Keratinocyte (primary cell): ENCODE data around the gene RPP38. TPM values are rescaled to one million over a fixed set of nuclear protein-coding genes. Genes with fewer than 3 reads are reported as not detected.

Experiments used
- DNase-seq: peaks from one replicate; pipeline ENCODE4 v3.0.0-alpha.2; 2011; ENCODE audit warnings: low read depth, missing footprints, low spot score
- FAIRE-seq: peaks from 2 replicates; lab custom pipeline; 2011; peaks lifted over from hg19 to GRCh38; lab: Jason Lieb, UNC
- H2AFZ ChIP-seq: 2 replicates; pipeline ENCODE4 v1.6.0; 2012; ENCODE audit warnings: low read length, control low read depth, inconsistent platforms; ENCODE audit not compliant: control insufficient read depth
- H3K27ac ChIP-seq: 2 replicates; pipeline ENCODE4 v1.5.1; 2011; ENCODE audit warnings: low read length; ENCODE audit not compliant: control insufficient read depth, insufficient read depth
- H3K27me3 ChIP-seq: 3 replicates; pipeline ENCODE4 v1.6.0; 2011; ENCODE audit warnings: low read length; ENCODE audit not compliant: control insufficient read depth, insufficient read depth; ENCODE audit errors: extremely low read depth
- H3K36me3 ChIP-seq, 2 experiments: 2 replicates in 1 of 2; 3 replicates in 1 of 2; pipeline ENCODE4 v1.5.1; 2011; ENCODE audit warnings: low read length in 2 of 2, mild to moderate bottlenecking in 1 of 2; ENCODE audit not compliant: control insufficient read depth in 2 of 2, insufficient read depth in 2 of 2; ENCODE audit errors: extremely low read depth in 1 of 2
- H3K4me1 ChIP-seq: 3 replicates; pipeline ENCODE4 v1.5.1; 2011; ENCODE audit warnings: low read length; ENCODE audit not compliant: control insufficient read depth, insufficient read depth; ENCODE audit errors: extremely low read depth
- H3K4me2 ChIP-seq: 3 replicates; pipeline ENCODE4 v1.6.0; 2011; ENCODE audit warnings: low read depth, low read length; ENCODE audit not compliant: control insufficient read depth, insufficient read depth; ENCODE audit errors: extremely low read depth
- H3K4me3 ChIP-seq, 3 experiments: fragments of 200-600 bp in 1 of 3; sonication (generic) in 1 of 3; 2 replicates in 2 of 3; 3 replicates in 1 of 3; pipeline ENCODE4 v1.5.1; 2011 to 2016; ENCODE audit warnings: low read length in 3 of 3, mild to moderate bottlenecking in 3 of 3, control low read depth in 2 of 3, inconsistent platforms in 1 of 3, low read depth in 1 of 3, mixed read lengths in 1 of 3, mixed run types in 1 of 3, moderate library complexity in 1 of 3; ENCODE audit not compliant: control insufficient read depth in 2 of 3, insufficient read depth in 2 of 3; ENCODE audit errors: extremely low read depth in 1 of 3
- H3K79me2 ChIP-seq: 2 replicates; pipeline ENCODE4 v1.6.0; 2012; ENCODE audit warnings: low read length; ENCODE audit not compliant: control insufficient read depth, insufficient read depth
- H3K9ac ChIP-seq: 3 replicates; pipeline ENCODE4 v1.6.0; 2011; ENCODE audit warnings: low read length; ENCODE audit not compliant: control insufficient read depth, insufficient read depth; ENCODE audit errors: extremely low read depth
- H3K9me1 ChIP-seq: 3 replicates; pipeline ENCODE4 v1.6.0; 2011; ENCODE audit warnings: low read length; ENCODE audit not compliant: control insufficient read depth, insufficient read depth; ENCODE audit errors: extremely low read depth
- H3K9me3 ChIP-seq: 2 replicates; pipeline ENCODE4 v1.5.1; 2012; ENCODE audit warnings: low read depth, low read length; ENCODE audit not compliant: control insufficient read depth
- H4K20me1 ChIP-seq: 3 replicates; pipeline ENCODE4 v1.6.0; 2011; ENCODE audit warnings: low read length; ENCODE audit not compliant: control insufficient read depth, insufficient read depth; ENCODE audit errors: extremely low read depth
- CTCF ChIP-seq, 3 experiments: IDR thresholded peaks in 1 of 3; conservative IDR thresholded peaks in 1 of 3; optimal IDR thresholded peaks in 1 of 3; 2 replicates in 2 of 3; 3 replicates in 1 of 3; pipeline versions ENCODE3 to v1.5.1; 2011; ENCODE audit warnings: low read length in 3 of 3, mild to moderate bottlenecking in 3 of 3, moderate library complexity in 2 of 3, control low read depth in 1 of 3, inconsistent platforms in 1 of 3; ENCODE audit not compliant: insufficient read depth in 2 of 3; ENCODE audit errors: extremely low read depth in 1 of 3
- EZH2 ChIP-seq: IDR thresholded peaks from one replicate; pipeline ENCODE4 v1.6.1; 2012; ENCODE audit warnings: inconsistent platforms, mild to moderate bottlenecking, low read length, moderate library complexity
- dilution Hi-C: fragments of 300-500 bp; cut with MboI; formaldehyde crosslinking; loops from one replicate; pipeline ENCODE4 v1.7.0; 2020; ENCODE audit warnings: low sequenced_read_pairs; ENCODE audit not compliant: extremely low pct_ligation_motif_present
- polyA minus RNA-seq, 3 experiments: library from RNA; depleted of rRNA, polyadenylated mRNA; stranded (reverse); fragments of >200 nt; gene quantifications; 1 replicate in 1 of 3; 2 replicates in 1 of 3; 3 replicates in 1 of 3; pipeline ENCODE4 v1.2.3, GENCODE V29; 2011
- polyA plus RNA-seq, 5 experiments: library from polyadenylated mRNA; depleted of rRNA in 3 of 5; stranded (reverse) in 3 of 5; stranded (forward) in 1 of 5; unstranded in 1 of 5; fragments of >200 nt; gene quantifications; 1 replicate in 1 of 5; 2 replicates in 3 of 5; 3 replicates in 1 of 5; pipeline versions ENCODE4 v1.2.1 to v1.2.3, GENCODE V29; 2011 to 2012; ENCODE audit warnings: missing spikeins in 2 of 5, low read depth in 1 of 5, low replicate concordance in 1 of 5

The RPP38 gene
- 27.6 to 46.0 TPM (median 32.4 TPM) in 3 replicates for polyA plus RNA-seq
- polyA plus RNA-seq (2011; ENCODE audit: low read depth), result 56.8 TPM
- polyA plus RNA-seq (2011; cell fraction: cytosol; rRNA removed), result 39.0 and 54.1 TPM in 2 replicates
- 32.5 and 36.8 TPM in 2 replicates for polyA plus RNA-seq (2011; cell fraction: nucleus; rRNA removed)
- polyA plus RNA-seq (2012; ENCODE audit: low replicate concordance), result 24.5 and 26.3 TPM in 2 replicates
- 10.6 to 14.9 TPM (median 14.4 TPM) in 3 replicates for polyA minus RNA-seq
- polyA minus RNA-seq (2011; cell fraction: cytosol; rRNA and poly(A)+ RNA removed), result 15.2 TPM
- 4.0 and 8.5 TPM in 2 replicates for polyA minus RNA-seq (2011; cell fraction: nucleus; rRNA and poly(A)+ RNA removed)

GRCh38 chr10:15097011-15097812 is at the start of gene RPP38:
RPP38 (plus strand) TSS chr10:15097355; CDS start chr10:15103315, 5,960 bp downstream.
- no peaks in the 10 kb centered on the region for H3K9me1 ChIP-seq
- no peaks in the 10 kb centered on the region for H3K27me3 ChIP-seq
- peak within 1 kb of the TSS; percentile 97 for H3K9ac ChIP-seq
- DNase-seq, result peak; percentile 41
- H3K27ac ChIP-seq, result peak within 1 kb of the TSS; percentile 91
- H3K4me1 ChIP-seq, result peaks cover 13% of the 10 kb centered on the region
- TF ChIP-seq EZH2, result no peak
- TF ChIP-seq CTCF (optimal IDR thresholded peaks at IDR 0.05 in 1 of 3, IDR thresholded peaks at IDR 0.05 in 1 of 3, conservative IDR thresholded peaks at IDR 0.05 in 1 of 3; ENCODE audit: extremely low read depth in 1 of 3, insufficient read depth in 2 of 3, low read length in 3 of 3), result no peak
- H3K4me3 ChIP-seq, result peak within 1 kb of the TSS; percentile 78 to 99 (median 93)
- H3K9me3 ChIP-seq, result no peaks in the 10 kb centered on the region
- peaks cover 48% of the 10 kb centered on the region for H3K79me2 ChIP-seq
- peak within 1 kb of the TSS; percentile 97 for H2AFZ ChIP-seq
- FAIRE-seq, result no peak
- dilution Hi-C loops, result no loop called here
- H3K36me3 ChIP-seq, result peaks cover 9 to 11% of the 10 kb centered on the region in 2 experiments
- H3K4me2 ChIP-seq, result peak within 1 kb of the TSS; percentile 100
- H4K20me1 ChIP-seq, result peaks cover 3% of the 10 kb centered on the region

- H3K4me1 ChIP-seq, result peaks cover 5% of the 10 kb centered on the region
- no peaks in the 10 kb centered on the region for H3K9me3 ChIP-seq
- no peaks in the 10 kb centered on the region for H3K36me3 ChIP-seq
- FAIRE-seq (no peak), DNase-seq (no peak)
- dilution Hi-C loops, result no loop called here
- H3K4me3 ChIP-seq, result no peak overlapping the region
- no peaks in the 10 kb centered on the region for H4K20me1 ChIP-seq
- no peak overlapping the region for H3K4me2 ChIP-seq
- no peak for TF ChIP-seq EZH2
- no peak for TF ChIP-seq CTCF (optimal IDR thresholded peaks at IDR 0.05 in 1 of 3, IDR thresholded peaks at IDR 0.05 in 1 of 3, conservative IDR thresholded peaks at IDR 0.05 in 1 of 3; ENCODE audit: extremely low read depth in 1 of 3, insufficient read depth in 2 of 3, low read length in 3 of 3)
- no peaks in the 10 kb centered on the region for H3K9me1 ChIP-seq
- no peak overlapping the region for H3K27ac ChIP-seq
- no peaks in the 10 kb centered on the region for H3K27me3 ChIP-seq
- no peak overlapping the region for H3K9ac ChIP-seq
- no peaks in the 10 kb centered on the region for H3K79me2 ChIP-seq
- no peak overlapping the region for H2AFZ ChIP-seq
These were observed 47.6 kb upstream of the RPP38 start for GRCh38 chr10:15049533-15049932.
